HG03025 (cell line): ENCODE results near the gene RFX3.

ENCODE experiments used
- ATAC-seq: cut with Tn5 transposase; IDR thresholded peaks from one replicate; pipeline ENCODE4 v1.9.1; 2021; ENCODE audit warnings: mild to moderate bottlenecking, moderate library complexity; ENCODE audit not compliant: unreplicated experiment, low FRiP score

The RFX3 gene

GRCh38 chr9:3296536-3296935, 229.3 kb downstream of the RFX3 start:
- no peak for ATAC-seq

GRCh38 chr9:3292311-3292710, 233.5 kb downstream of the RFX3 start:
- no peak for ATAC-seq

- ATAC-seq = no peak
Observed at GRCh38 chr9:3290231-3290840, 235.5 kb downstream of the RFX3 start.

DNA sequence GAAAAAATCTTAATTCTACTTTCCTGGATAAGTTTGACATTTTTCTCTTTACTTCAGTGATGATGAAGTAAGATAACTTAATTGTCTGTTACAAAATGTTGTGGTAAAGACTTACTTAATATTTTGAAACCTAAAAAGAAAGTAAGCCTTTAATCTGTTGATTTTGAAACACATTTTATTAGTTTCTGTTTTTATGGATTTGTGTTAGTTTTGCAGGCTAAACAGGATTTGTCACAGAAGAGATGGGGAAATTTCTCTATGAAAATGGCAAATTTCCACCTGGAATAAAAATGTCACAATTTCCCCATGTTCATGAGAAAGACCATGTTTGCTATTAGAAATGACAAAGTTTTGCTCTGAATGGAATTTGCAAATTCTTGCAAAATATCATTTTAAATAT, 237.1 kb downstream of the RFX3 start:
- ATAC-seq = no peak

GRCh38 chr9:3285365-3286161, 240.2 kb downstream of the RFX3 start:
- no peak for ATAC-seq

DNA sequence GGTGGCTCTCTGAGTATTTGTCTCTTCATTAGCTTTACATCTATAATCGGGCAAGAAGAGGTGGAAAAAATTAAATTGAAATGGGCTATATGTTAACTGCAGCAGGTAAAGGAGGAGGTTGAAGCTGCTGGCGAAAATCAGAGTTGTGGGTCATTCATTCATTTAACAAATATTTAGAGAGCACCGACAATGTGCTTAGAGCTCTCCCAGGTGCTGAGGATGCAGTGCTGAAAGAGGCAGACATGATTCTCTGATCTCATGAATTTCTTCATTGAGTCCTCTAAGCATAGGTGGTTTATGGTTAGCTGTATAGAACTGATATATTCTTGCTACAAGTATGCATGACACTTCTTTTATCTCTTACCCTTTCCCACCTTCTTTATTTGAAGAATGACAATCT, 243.4 kb downstream of the RFX3 start:
- ATAC-seq = no peak

GRCh38 chr9:3281399-3281798, 244.4 kb downstream of the RFX3 start:
- no peak for ATAC-seq

- ATAC-seq = no peak
Observed at GRCh38 chr9:3277200-3277599, 248.6 kb downstream of the RFX3 start.

- ATAC-seq = no peak
Observed at GRCh38 chr9:3271581-3271980, 254.2 kb downstream of the RFX3 start.

DNA sequence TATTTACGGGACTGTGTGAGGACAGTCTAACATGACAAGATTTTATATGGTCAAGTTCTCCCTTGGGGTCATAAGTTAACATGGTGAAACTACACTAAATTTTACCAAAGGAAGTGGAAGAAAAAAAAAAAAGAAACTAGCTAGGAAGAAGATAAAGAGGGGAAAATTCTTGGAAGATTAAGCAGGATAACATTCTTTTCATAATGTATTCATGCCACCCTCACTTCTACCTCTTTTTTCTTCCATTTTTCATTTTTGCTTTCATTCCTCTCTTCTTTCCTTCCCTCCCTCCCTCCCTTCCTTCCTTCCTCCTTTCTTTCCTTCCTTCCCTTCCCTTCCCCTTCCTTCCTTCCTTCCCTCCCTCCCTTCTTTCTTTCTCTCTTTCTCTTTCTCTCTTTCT, 254.6 kb downstream of the RFX3 start:
- ATAC-seq = no peak

GRCh38 chr9:3268223-3268622, 257.6 kb downstream of the RFX3 start:
- ATAC-seq = no peak

DNA sequence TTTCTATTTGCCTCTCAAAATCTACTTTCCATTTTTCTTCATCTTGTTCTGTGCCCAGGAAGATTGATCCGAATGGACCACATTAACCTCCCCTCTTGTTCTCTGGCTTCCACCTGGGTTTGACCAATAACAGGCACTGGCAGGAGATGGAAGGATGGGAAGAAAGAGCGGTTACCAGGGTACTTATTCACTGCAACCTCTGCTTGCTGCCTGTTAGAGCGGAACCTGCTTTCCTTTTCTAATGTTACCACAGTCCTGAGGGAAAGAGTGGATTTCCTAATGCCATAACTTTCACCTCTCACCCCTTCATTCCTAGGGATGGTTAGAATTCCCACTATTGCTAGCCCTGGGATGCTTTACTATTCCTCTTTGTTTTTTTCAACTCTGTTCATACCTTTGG, 262.1 kb downstream of the RFX3 start:
- ATAC-seq = no peak

- ATAC-seq = no peak
Observed at GRCh38 chr9:3262826-3263529, 262.8 kb downstream of the RFX3 start.

GRCh38 chr9:3261484-3261883, 264.3 kb downstream of the RFX3 start:
- ATAC-seq = no peak

DNA sequence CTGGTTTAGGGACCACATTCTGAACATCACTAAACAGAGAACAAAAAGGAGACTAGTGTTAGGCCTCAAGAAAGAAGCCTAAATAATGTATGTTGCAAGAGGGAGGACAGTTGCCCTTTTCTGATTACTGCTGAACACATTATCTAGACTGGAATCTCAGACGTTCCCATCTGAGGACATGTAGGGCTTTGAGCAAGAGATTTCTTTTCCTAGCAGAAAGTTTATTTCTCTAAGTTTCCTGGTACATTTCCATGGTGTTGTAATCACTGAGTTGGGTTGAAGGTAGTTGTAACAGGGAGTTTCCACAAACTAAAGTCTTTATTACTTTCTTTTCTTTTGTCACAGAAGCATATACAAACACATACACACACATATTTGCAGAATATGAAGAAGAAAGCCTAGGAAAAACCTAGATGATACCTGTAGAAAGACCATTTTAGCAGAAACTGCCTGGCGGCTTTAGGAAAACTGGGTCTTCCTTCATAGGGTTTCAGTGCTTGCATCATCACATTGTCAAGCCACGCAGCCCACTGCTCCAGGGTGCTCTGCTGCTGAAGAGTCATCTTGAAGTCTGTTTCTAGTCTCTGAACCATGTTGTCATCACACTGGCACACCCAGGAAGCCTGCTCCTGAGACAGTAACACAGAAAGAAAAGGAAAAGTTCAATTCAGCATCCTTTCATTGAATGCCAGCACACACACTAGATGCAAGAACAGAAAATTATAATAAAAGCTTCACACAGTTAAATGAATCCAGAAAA, 269.1 kb downstream of the RFX3 start:
- ATAC-seq = no peak

DNA sequence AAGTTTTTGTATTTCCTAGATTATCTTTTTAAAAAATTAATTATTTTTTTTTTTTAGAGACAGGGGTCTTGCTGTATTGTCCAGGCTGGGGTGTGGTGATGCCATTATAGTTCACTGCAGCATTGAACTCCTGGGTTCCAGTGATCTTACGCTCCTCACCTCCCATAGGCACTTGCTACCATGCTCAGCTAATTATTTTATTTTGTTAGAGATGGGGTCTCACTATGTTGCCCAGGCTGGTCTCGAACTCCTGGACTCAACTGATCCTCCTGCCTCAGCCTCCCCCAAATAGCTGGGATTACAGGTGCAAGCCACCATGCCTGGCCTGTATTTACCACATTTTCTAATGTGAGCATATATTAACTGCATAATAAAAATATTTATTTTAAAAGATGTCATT, 274.5 kb downstream of the RFX3 start:
- no peak for ATAC-seq

DNA sequence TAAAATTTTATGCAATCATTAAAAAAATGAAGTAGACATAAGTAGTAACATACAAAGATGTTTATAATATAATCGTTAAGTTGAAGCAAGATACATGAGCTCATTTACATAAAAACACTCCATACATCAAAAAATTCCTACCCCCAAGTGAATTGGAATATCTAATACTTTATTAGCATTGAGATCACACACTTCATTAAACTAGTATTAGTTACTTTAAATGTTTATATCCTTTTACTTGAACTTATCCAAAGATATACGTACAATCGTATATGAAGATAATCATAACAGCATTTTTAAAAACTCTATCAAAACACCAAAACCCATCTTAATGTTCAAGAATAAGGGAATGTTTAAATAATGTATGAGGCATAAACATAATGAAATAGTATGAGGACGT, 275.1 kb downstream of the RFX3 start:
- ATAC-seq = no peak

DNA sequence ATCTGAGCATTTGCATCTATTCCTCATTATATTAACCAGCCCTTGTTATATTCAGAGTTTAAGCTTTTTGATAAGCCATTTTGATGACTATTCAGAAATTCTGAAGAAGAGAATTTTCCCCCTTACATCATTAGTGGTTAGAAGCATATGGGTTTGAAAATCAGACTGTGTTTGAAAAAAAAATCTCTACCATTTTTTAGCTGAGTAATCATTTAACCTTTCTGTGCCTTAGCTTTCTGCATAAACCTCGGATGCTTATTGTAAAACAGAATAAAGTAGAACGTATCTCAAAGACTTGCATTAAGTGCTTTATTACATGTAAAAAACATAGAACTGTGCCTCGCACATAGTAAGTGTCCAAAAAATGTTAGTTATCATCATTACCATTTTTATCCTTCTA, 278.6 kb downstream of the RFX3 start:
- ATAC-seq = no peak

DNA sequence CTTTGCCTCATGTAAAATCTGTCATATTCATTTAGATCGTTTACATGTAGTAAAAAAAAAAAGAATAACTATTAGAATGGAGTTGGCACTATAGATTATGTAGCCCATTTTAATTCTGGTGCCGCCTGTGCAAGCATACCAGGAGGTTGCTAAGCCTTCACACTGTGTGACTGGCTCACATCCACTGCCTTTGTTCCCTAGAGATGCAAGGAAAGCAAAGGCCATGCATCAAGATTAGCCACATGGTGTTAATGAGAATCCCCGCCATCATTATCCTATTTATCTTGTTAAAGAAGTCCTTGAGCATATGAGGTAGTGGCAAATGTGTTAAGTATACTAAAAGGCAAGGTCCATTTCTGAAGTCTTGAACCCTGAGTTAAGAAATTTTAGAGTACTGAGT, 279.6 kb downstream of the RFX3 start:
- no peak for ATAC-seq

- peak; percentile 52 for ATAC-seq
Observed at GRCh38 chr9:3244963-3245653, 280.7 kb downstream of the RFX3 start.
